Esophagus muscularis mucosa (tissue), 3 donors: Measurements from ENCODE around the gene EFR3B.

Experiments
- CTCF ChIP-seq, 3 experiments: fragments of 200-600 bp in 2 of 3; fragments of 450-650 bp in 1 of 3; sonication (generic) in 2 of 3; IDR thresholded peaks; one replicate each; pipeline ENCODE4 v1.5.1; 2017 to 2019; ENCODE audit warnings: antibody characterized with exemption in 3 of 3, mild to moderate bottlenecking in 2 of 3, moderate library complexity in 1 of 3
- POLR2AphosphoS5 ChIP-seq, 2 donors: sonication (generic); formaldehyde crosslinking; IDR thresholded peaks; one replicate each; pipeline ENCODE4 v1.6.1; 2017; ENCODE audit warnings: antibody characterized with exemption in 2 of 2

DNA sequence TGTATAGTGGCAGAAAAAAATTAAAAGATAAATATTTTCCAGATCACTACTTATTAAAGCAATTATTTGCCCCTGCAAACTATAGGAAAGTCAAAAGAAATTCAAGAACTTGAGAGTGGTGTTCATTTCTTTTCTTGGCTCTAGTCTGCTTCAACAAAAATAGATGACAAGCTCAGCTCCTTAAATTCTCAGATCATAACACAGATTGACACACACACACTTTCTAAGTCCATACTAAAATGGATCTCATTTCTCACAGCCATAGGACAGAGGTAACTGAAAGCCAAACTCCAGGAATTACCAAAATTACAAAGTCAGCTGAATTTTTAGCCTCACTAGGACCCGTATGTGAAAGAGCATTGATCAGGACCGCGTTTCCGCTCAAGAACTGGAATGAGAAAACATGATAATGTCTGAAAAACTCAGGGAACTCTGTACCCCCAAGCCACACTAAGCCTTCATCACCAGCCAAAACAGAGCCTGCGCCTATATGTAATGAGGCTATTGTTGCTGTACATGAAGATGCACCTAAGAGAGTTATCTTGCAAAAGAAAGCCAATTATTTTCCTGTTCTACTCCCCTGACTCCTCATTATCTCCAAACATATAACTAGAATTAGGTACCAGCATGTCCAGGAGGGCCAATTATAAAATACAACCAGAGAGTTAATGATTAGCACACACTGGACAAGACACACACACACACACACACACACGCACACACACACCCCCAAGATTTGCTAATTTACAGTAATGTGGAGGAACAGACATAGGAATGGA lies 16.5 kb upstream of the EFR3B start:
- TF ChIP-seq CTCF (IDR thresholded peaks at IDR 0.05) (no peak), POLR2AphosphoS5 (IDR thresholded peaks at IDR 0.05) (no peak)
